HepG2 (cell line): Measurements from ENCODE around the gene GSTM2. TPM values are rescaled to one million over a fixed set of nuclear protein-coding genes. Genes with fewer than 3 reads are reported as not detected.
A peak's percentile ranks its signal among the peaks of the same experiment; 100 is the strongest.

Experiments
- ATAC-seq: fragments of 200-7000 bp; cut with Tn5 transposase; 3 replicates; pipeline ENCODE4 v1.9.1; 2020; ENCODE audit warnings: mild to moderate bottlenecking, moderate library complexity
- BruUV-seq: library from RNA; stranded (reverse); fragments of 400-500 nt; replicated peaks from 2 replicates; lab custom pipeline; 2021; lab: Mats Ljungman, UMichigan
- CTCF ChIA-PET: fragments of 300-600 bp; formaldehyde crosslinking; extraction: SDS; loops from one replicate; lab custom pipeline; 2021; ENCODE audit warnings: low total read pairs, inconsistent platforms, low intra/inter-chr PET ratio; lab: Yijun Ruan, JAX
- POLR2A ChIA-PET: fragments of 350-600 bp; sonication (Branson Sonifier 250); formaldehyde crosslinking; loops from one replicate; lab custom pipeline; 2020; ENCODE audit warnings: antibody characterized with exemption, inconsistent platforms; lab: Yijun Ruan, JAX
- DNase-seq: peaks from one replicate; pipeline ENCODE4 v3.0.0-alpha.2; 2015; ENCODE audit warnings: low spot score
- FAIRE-seq: peaks from 3 replicates; lab custom pipeline; 2011; peaks lifted over from hg19 to GRCh38; lab: Jason Lieb, UNC
- H2AFZ ChIP-seq: one replicate; pipeline ENCODE4 v1.6.1; 2011; ENCODE audit warnings: low read length, inconsistent platforms
- H3K27ac ChIP-seq: fragments of 300-600 bp; 3 replicates; pipeline ENCODE4 v1.8.0; 2011; ENCODE audit warnings: mixed run types, mild to moderate bottlenecking, mixed read lengths, low read length, inconsistent platforms; ENCODE audit not compliant: insufficient read depth; ENCODE audit errors: extremely low read length
- H3K27me3 ChIP-seq, 2 experiments: fragments of 200-600 bp in 1 of 2; 2 replicates in 1 of 2; 3 replicates in 1 of 2; pipeline versions ENCODE4 v1.6.0 to v1.8.0; 2011; ENCODE audit warnings: low read length in 2 of 2, mild to moderate bottlenecking in 2 of 2, moderate library complexity in 2 of 2, inconsistent platforms in 1 of 2; ENCODE audit not compliant: insufficient read depth in 2 of 2, control insufficient read depth in 1 of 2
- H3K36me3 ChIP-seq, 2 experiments: fragments of 200-600 bp in 1 of 2; replicated peaks in 1 of 2; 2 replicates in 1 of 2; 3 replicates in 1 of 2; pipeline versions ENCODE4 v1.5.1 to v1.8.0; 2011; ENCODE audit warnings: low read length in 2 of 2, inconsistent platforms in 1 of 2; ENCODE audit not compliant: insufficient read depth in 2 of 2, control insufficient read depth in 1 of 2
- H3K4me1 ChIP-seq: 2 replicates; pipeline ENCODE4 v1.5.1; 2012; ENCODE audit warnings: low read length, inconsistent platforms; ENCODE audit not compliant: insufficient read depth
- H3K4me2 ChIP-seq: 2 replicates; pipeline ENCODE4 v1.6.0; 2011; ENCODE audit warnings: low read depth, low read length, inconsistent platforms
- H3K4me3 ChIP-seq, 3 experiments: fragments of 200-600 bp in 1 of 3; sonication (generic), shearing (Covaris generic) in 1 of 3; replicated peaks in 1 of 3; 2 replicates each; pipeline ENCODE4 v1.5.1; 2011 to 2016; ENCODE audit warnings: low read length in 3 of 3, inconsistent platforms in 2 of 3, low read depth in 2 of 3, mild to moderate bottlenecking in 2 of 3, control low read depth in 1 of 3, mixed read lengths in 1 of 3; ENCODE audit not compliant: insufficient read depth in 1 of 3
- H3K79me2 ChIP-seq: one replicate; pipeline ENCODE4 v1.6.1; 2011; ENCODE audit warnings: low read length, inconsistent platforms; ENCODE audit not compliant: insufficient read depth
- H3K9ac ChIP-seq: 2 replicates; pipeline ENCODE4 v1.6.0; 2011; ENCODE audit warnings: mild to moderate bottlenecking, low read depth, low read length, inconsistent platforms; ENCODE audit not compliant: insufficient read depth
- H3K9me3 ChIP-seq: 2 replicates; pipeline ENCODE4 v1.5.1; 2012; ENCODE audit warnings: mild to moderate bottlenecking, low read length
- H4K20me1 ChIP-seq: 2 replicates; pipeline ENCODE4 v1.6.0; 2011; ENCODE audit warnings: inconsistent platforms, mild to moderate bottlenecking, low read length, moderate library complexity; ENCODE audit not compliant: insufficient read depth
- CBFB ChIP-seq: sonication (generic); formaldehyde crosslinking; IDR thresholded peaks from 2 replicates; pipeline ENCODE4 v1.4.0; 2020; ENCODE audit warnings: missing genetic modification reagents
- MED13 ChIP-seq: sonication (generic); formaldehyde crosslinking; IDR thresholded peaks from 2 replicates; pipeline ENCODE4 v1.5.0; 2020; ENCODE audit warnings: missing genetic modification reagents
- NR2F1 ChIP-seq, 2 experiments: fragments of 450-650 bp in 1 of 2; formaldehyde crosslinking in 1 of 2; IDR thresholded peaks; 2 replicates each; pipeline versions ENCODE4 v1.5.0 to v1.6.1; 2016 to 2020; ENCODE audit warnings: mild to moderate bottlenecking in 1 of 2, missing compliant biosample characterization in 1 of 2, missing genetic modification reagents in 1 of 2, moderate library complexity in 1 of 2
- PRPF4 ChIP-seq: fragments of 200-400 bp; formaldehyde crosslinking; IDR thresholded peaks from 2 replicates; pipeline ENCODE4 v1.6.1; 2016; ENCODE audit warnings: low read length, low read depth; ENCODE audit not compliant: poor library complexity, severe bottlenecking
- ZNF383 ChIP-seq: sonication (generic); formaldehyde crosslinking; IDR thresholded peaks from 2 replicates; pipeline ENCODE4 v1.4.0; 2020; ENCODE audit warnings: missing genetic modification reagents, mild to moderate bottlenecking, borderline replicate concordance
- ZNF670 ChIP-seq: sonication (generic); formaldehyde crosslinking; IDR thresholded peaks from 2 replicates; pipeline ENCODE4 v1.8.0; 2022; ENCODE audit warnings: mild to moderate bottlenecking, missing genetic modification reagents, borderline replicate concordance
- ZNF761 ChIP-seq: sonication (generic); formaldehyde crosslinking; conservative IDR thresholded peaks from 2 replicates; pipeline ENCODE4 v1.4.0; 2020; ENCODE audit warnings: mild to moderate bottlenecking, missing genetic modification reagents
- WGBS: methylation state at CpG from one replicate; pipeline ENCODE4 v1.1.6; 2017; ENCODE audit warnings: low lambda C conversion rate; 5-methylcytosine and 5-hydroxymethylcytosine counted together
- in situ Hi-C: cut with HindIII; loops from 2 replicates; pipeline ENCODE4 v1.10.0; 2017; ENCODE audit warnings: low pct_unique_long_range_greater_than_20kb; ENCODE audit not compliant: extremely low pct_ligation_motif_present
- intact Hi-C: fragments of 100-400 bp; cut with micrococcal nuclease; formaldehyde crosslinking; loops from one replicate; pipeline ENCODE4 v1.10.0; 2022; ENCODE audit not compliant: unreplicated experiment
- polyA plus RNA-seq, 8 experiments: library from polyadenylated mRNA; depleted of rRNA in 3 of 8; stranded (reverse) in 7 of 8; unstranded in 1 of 8; fragments of >200 nt; fragmentation: Illumina TruSeq in 4 of 8; extraction: Trizol in 4 of 8; gene quantifications; 2 replicates each; pipeline versions ENCODE4 v1.2.1 to v1.2.3, GENCODE V29; 2011 to 2016; ENCODE audit warnings: low read depth in 4 of 8, missing spikeins in 1 of 8, mixed read lengths in 1 of 8; ENCODE audit not compliant: insufficient read depth in 1 of 8
- total RNA-seq, 5 experiments: library from RNA; depleted of rRNA; stranded (reverse); fragments of >200 nt; fragmentation: Illumina TruSeq; extraction: Trizol; gene quantifications; 2 replicates each; pipeline ENCODE4 v1.2.3, GENCODE V29; 2016; ENCODE audit warnings: low read depth in 1 of 5
- TF ChIP-seq, protein P1 (sequence below): fragments of 450-650 bp; IDR thresholded peaks from 2 replicates; pipeline ENCODE4 v1.6.1; 2016

Gene GSTM2
- total and polyA plus RNA-seq, 2 of the 13 experiments (the other 11 are each of a cell fraction or from before 2014, with no cell fraction given) = 7.0 to 15.0 TPM

DNA sequence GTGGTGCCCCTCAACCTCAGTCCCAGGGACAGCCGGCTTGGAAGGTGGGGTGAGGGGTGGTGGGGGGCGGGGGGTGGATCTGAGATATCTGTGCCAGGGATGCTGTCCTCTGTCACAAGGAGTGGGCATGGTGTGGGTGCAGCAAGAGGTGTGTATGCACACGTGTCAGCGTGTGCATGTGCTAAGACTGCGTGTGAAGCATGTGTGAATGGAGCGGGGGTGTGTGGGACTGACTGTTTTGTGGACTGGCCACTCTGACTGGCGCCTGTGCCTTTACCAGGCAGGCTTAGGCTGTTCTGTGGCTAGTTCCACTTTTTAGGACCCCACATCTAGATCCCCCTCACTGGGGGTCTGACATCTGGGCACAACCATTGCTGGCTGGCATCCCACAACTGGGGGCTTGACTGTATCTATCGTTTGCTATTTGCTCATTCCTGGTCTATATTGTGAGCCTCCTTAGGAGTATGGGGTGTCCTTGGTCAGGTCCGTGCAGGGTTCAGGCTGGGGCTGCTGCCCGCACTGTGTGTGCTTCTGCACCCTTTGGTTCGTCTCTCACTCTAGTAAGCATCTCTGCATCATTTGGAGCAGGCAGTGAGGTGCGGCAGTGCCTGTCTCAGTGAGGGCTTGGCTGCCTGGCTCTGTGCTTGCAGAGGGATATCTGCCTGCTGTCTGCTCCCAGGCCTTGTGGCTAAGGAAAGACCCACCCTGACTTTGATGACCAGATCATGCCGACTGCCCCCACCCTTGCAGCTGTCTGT, 46.3 kb upstream of the GSTM2 start:
- 42% methylated on average over 6 of the region's 13 CpGs for WGBS
- TF ChIP-seq ZNF761 (CRISPR knock-in tag) (no peak), PRPF4 (no peak), ZNF383 (CRISPR knock-in tag) (no peak), MED13 (CRISPR knock-in tag) (no peak), NR2F1 (CRISPR knock-in tag; IDR thresholded peaks at IDR 0.05) (no peak), CBFB (CRISPR knock-in tag) (no peak), ZNF670 (CRISPR knock-in tag) (no peak)
- TF ChIP-seq, protein P1, sequence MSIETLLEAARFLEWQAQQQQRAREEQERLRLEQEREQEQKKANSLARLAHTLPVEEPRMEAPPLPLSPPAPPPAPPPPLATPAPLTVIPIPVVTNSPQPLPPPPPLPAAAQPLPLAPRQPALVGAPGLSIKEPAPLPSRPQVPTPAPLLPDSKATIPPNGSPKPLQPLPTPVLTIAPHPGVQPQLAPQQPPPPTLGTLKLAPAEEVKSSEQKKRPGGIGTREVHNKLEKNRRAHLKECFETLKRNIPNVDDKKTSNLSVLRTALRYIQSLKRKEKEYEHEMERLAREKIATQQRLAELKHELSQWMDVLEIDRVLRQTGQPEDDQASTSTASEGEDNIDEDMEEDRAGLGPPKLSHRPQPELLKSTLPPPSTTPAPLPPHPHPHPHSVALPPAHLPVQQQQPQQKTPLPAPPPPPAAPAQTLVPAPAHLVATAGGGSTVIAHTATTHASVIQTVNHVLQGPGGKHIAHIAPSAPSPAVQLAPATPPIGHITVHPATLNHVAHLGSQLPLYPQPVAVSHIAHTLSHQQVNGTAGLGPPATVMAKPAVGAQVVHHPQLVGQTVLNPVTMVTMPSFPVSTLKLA = peak; percentile 33; the same call in 1 of the 2 replicates
- Histone ChIP-seq H2AFZ (no peak overlapping the region), H4K20me1 (peaks cover 39% of the 10 kb centered on the region), H3K79me2 (peaks cover 56% of the 10 kb centered on the region), H3K9me3 (no peaks in the 10 kb centered on the region), H3K36me3 (peaks cover 10 to 20% of the 10 kb centered on the region in 2 experiments; a peak in 4 of 5 replicates), H3K4me2 (peak overlapping the region; percentile 92), H3K27me3 (no peaks in the 10 kb centered on the region; a peak in 1 of 5 replicates), H3K9ac (peak overlapping the region; percentile 66; the same call in 1 of the 2 replicates), H3K27ac (no peak overlapping the region), H3K4me1 (peaks cover 52% of the 10 kb centered on the region), H3K4me3 (peak overlapping the region; percentile 71 to 89 (median 80))
- ChIA-PET CTCF (no interaction called here), POLR2A (interaction anchor here (2.7 kb wide), 1 partner anchor 8 kb away, joined by 11 read pairs; no protein-coding TSS in a partner anchor)
- no peak for ATAC-seq
- no peak for FAIRE-seq
- in situ Hi-C loops = loop anchor here (5.0 kb wide), 1 partner anchor 74 kb away; the partner anchor contains the start of gene GNAI3
- no peak for DNase-seq
- no TSS peak for BruUV-seq
- intact Hi-C loops = no loop called here
